Lower leg skin (tissue), 3 donors: Measurements from ENCODE around the gene AK8.

ENCODE experiments used
- POLR2A ChIP-seq, 2 donors: fragments of 450-650 bp; IDR thresholded peaks; one replicate each; pipeline ENCODE4 v1.6.1; 2016 to 2017; ENCODE audit warnings: antibody characterized with exemption in 2 of 2, mild to moderate bottlenecking in 1 of 2, moderate library complexity in 1 of 2
- TF ChIP-seq, protein P1 (sequence below), 3 donors: fragments of 450-650 bp; IDR thresholded peaks; one replicate each; pipeline ENCODE4 v1.5.1; 2016; ENCODE audit warnings: antibody characterized with exemption in 3 of 3, mild to moderate bottlenecking in 3 of 3, moderate library complexity in 2 of 3

DNA sequence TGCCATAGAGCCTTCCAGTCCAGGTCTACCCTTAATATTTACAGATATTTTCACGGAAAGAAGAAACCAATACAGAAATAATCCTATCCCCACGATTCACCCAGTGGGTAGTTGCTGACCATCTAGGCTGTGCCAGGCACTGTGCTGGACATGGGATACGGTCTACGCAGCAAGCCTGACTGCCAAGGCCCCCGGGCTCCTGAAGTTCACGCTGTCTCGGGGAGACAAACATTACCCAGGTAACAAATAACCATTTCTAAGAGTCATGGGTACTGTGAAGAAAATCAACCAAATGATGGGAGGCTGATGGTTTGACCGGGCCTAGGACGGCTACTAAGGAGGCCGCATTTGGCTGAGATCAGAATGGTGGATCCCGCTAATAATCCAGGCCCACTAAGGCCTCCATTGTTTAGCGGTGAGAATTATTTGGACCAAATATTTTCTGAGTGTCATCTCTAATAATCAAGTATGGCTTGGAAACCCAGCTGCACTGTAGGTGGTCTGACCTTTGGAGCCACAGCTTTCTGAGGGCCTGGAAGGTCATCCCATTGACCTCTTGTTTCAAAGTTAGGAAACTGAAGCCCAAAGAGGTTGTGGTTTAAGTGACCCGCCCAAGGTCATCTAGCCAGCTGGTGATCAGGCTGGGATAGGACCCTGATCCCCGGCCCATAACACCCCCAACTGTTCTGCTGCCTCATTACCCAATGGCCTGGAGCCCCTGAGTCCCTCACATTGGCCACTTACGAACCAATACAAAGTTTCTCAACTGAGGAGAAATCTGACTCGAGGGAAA lies 82.4 kb downstream of the AK8 start:
- TF ChIP-seq POLR2A (IDR thresholded peaks at IDR 0.05), result no peak
- TF ChIP-seq, protein P1, sequence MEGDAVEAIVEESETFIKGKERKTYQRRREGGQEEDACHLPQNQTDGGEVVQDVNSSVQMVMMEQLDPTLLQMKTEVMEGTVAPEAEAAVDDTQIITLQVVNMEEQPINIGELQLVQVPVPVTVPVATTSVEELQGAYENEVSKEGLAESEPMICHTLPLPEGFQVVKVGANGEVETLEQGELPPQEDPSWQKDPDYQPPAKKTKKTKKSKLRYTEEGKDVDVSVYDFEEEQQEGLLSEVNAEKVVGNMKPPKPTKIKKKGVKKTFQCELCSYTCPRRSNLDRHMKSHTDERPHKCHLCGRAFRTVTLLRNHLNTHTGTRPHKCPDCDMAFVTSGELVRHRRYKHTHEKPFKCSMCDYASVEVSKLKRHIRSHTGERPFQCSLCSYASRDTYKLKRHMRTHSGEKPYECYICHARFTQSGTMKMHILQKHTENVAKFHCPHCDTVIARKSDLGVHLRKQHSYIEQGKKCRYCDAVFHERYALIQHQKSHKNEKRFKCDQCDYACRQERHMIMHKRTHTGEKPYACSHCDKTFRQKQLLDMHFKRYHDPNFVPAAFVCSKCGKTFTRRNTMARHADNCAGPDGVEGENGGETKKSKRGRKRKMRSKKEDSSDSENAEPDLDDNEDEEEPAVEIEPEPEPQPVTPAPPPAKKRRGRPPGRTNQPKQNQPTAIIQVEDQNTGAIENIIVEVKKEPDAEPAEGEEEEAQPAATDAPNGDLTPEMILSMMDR (IDR thresholded peaks at IDR 0.05), result no peak
